Measurements from ENCODE around the gene GATB. TPM values are rescaled to one million over a fixed set of nuclear protein-coding genes. Genes with fewer than 3 reads are reported as not detected.

GATB gene
- total RNA-seq, 1 donor from 2014 or later = 20.8 TPM

GRCh38 chr4:151703401-151703800, 57.4 kb downstream of the GATB start:
- no peak for FAIRE-seq
- DNase-seq (ENCODE audit: low spot score in 2 of 2) = no peak

- DNase-seq (ENCODE audit: low spot score in 2 of 2) (no peak), FAIRE-seq (no peak)
Observed at GRCh38 chr4:151702256-151702655, 58.6 kb downstream of the GATB start.

GRCh38 chr4:151700566-151701316, 60.1 kb downstream of the GATB start:
- no peak for FAIRE-seq
- DNase-seq (ENCODE audit: low spot score in 2 of 2) = no peak

- DNase-seq (ENCODE audit: low spot score in 2 of 2) (no peak), FAIRE-seq (no peak)
Observed at GRCh38 chr4:151698213-151698612, 62.6 kb downstream of the GATB start.

GRCh38 chr4:151694961-151695720, 65.7 kb downstream of the GATB start:
- FAIRE-seq (no peak), DNase-seq (ENCODE audit: low spot score in 2 of 2) (no peak)

GRCh38 chr4:151692821-151693673, 67.8 kb downstream of the GATB start:
- DNase-seq (ENCODE audit: low spot score in 2 of 2) (no peak), FAIRE-seq (no peak)

GRCh38 chr4:151692443-151692782, 68.4 kb downstream of the GATB start:
- DNase-seq (ENCODE audit: low spot score in 2 of 2) = no peak
- FAIRE-seq = no peak

- no peak for FAIRE-seq
- no peak for DNase-seq (ENCODE audit: low spot score in 2 of 2)
Observed at GRCh38 chr4:151691639-151692442, 69.0 kb downstream of the GATB start.

GRCh38 chr4:151690876-151691275, 69.9 kb downstream of the GATB start:
- DNase-seq (ENCODE audit: low spot score in 2 of 2) (no peak), FAIRE-seq (no peak)

- FAIRE-seq (no peak), DNase-seq (ENCODE audit: low spot score in 2 of 2) (no peak)
Observed at GRCh38 chr4:151690164-151690870, 70.5 kb downstream of the GATB start.

GRCh38 chr4:151689211-151689991, 71.4 kb downstream of the GATB start:
- FAIRE-seq = no peak
- no peak for DNase-seq (ENCODE audit: low spot score in 2 of 2)

- FAIRE-seq = no peak
- DNase-seq (ENCODE audit: low spot score in 2 of 2) = no peak
Observed at GRCh38 chr4:151688785-151689043, 72.1 kb downstream of the GATB start.

- FAIRE-seq (no peak), DNase-seq (ENCODE audit: low spot score in 2 of 2) (no peak)
Observed at GRCh38 chr4:151688003-151688784, 72.6 kb downstream of the GATB start.

- FAIRE-seq (no peak), DNase-seq (ENCODE audit: low spot score in 2 of 2) (no peak)
Observed at GRCh38 chr4:151687021-151687640, 73.7 kb downstream of the GATB start.

- DNase-seq (ENCODE audit: low spot score in 2 of 2) (no peak), FAIRE-seq (no peak)
Observed at GRCh38 chr4:151685303-151685702, 75.5 kb downstream of the GATB start.

- FAIRE-seq = no peak
- DNase-seq (ENCODE audit: low spot score in 2 of 2) = no peak
Observed at GRCh38 chr4:151681085-151681484, 79.7 kb downstream of the GATB start.

GRCh38 chr4:151679231-151679630, 81.6 kb downstream of the GATB start:
- no peak for FAIRE-seq
- no peak for DNase-seq (ENCODE audit: low spot score in 2 of 2)

Data from frontal cortex (tissue), 4 donors.